HEK293 (cell line): Measurements from ENCODE around the gene MXRA8.

Source experiments
- CTCF ChIA-PET: fragments of 350-600 bp; formaldehyde crosslinking; extraction: SDS; loops from one replicate; lab custom pipeline; 2021; ENCODE audit warnings: antibody characterized with exemption; lab: Yijun Ruan, JAX
- POLR2A ChIA-PET: fragments of 300-600 bp; formaldehyde crosslinking; extraction: SDS; loops from one replicate; lab custom pipeline; 2020; ENCODE audit warnings: antibody characterized with exemption, inconsistent platforms; lab: Yijun Ruan, JAX
- H3K27ac ChIP-seq: fragments of 200-500 bp; sonication (Bioruptor generic); 2 replicates; pipeline ENCODE4 v1.5.1; 2014; ENCODE audit warnings: low read depth, low read length, control low read depth, inconsistent platforms; ENCODE audit errors: extremely low read depth
- H3K36me3 ChIP-seq, 2 experiments: fragments of 200-500 bp in 1 of 2; sonication (Bioruptor generic) in 1 of 2; 1 replicate in 1 of 2; 2 replicates in 1 of 2; pipeline ENCODE4 v1.5.1; 2014 to 2017; ENCODE audit warnings: inconsistent platforms in 2 of 2, low read length in 2 of 2; ENCODE audit not compliant: control insufficient read depth in 2 of 2, insufficient read depth in 1 of 2
- H3K4me1 ChIP-seq: fragments of 200-500 bp; sonication (Bioruptor generic); 2 replicates; pipeline ENCODE4 v1.5.1; 2014; ENCODE audit warnings: mild to moderate bottlenecking, low read length, inconsistent platforms; ENCODE audit not compliant: control insufficient read depth, insufficient read depth
- H3K4me3 ChIP-seq: 2 replicates; pipeline ENCODE4 v1.5.1; 2011; ENCODE audit warnings: low read depth, mild to moderate bottlenecking, control low read depth, low read length, moderate library complexity
- H3K9me3 ChIP-seq: fragments of 200-500 bp; sonication (Bioruptor generic); 2 replicates; pipeline ENCODE4 v1.5.1; 2014; ENCODE audit warnings: low read depth, low read length, inconsistent platforms; ENCODE audit not compliant: control insufficient read depth, insufficient read depth
- KLF1 ChIP-seq: fragments of 450-650 bp; formaldehyde crosslinking; IDR thresholded peaks from 2 replicates; pipeline ENCODE4 v1.5.1; 2016; ENCODE audit warnings: missing biosample characterization, missing genetic modification characterization
- KLF16 ChIP-seq: fragments of 450-650 bp; formaldehyde crosslinking; IDR thresholded peaks from 2 replicates; pipeline ENCODE4 v1.5.1; 2017; ENCODE audit warnings: missing biosample characterization, missing genetic modification characterization
- PRDM1 ChIP-seq: fragments of 450-650 bp; formaldehyde crosslinking; IDR thresholded peaks from 2 replicates; pipeline ENCODE4; 2016; ENCODE audit warnings: missing biosample characterization, missing genetic modification characterization
- SCRT2 ChIP-seq: fragments of 450-650 bp; formaldehyde crosslinking; IDR thresholded peaks from 2 replicates; pipeline ENCODE4 v1.5.1; 2016; ENCODE audit warnings: missing biosample characterization, missing genetic modification characterization
- ZBTB20 ChIP-seq: fragments of 450-650 bp; formaldehyde crosslinking; IDR thresholded peaks from 2 replicates; pipeline ENCODE4 v1.5.1; 2016; ENCODE audit warnings: missing biosample characterization, missing genetic modification characterization
- ZBTB48 ChIP-seq: fragments of 450-650 bp; formaldehyde crosslinking; IDR thresholded peaks from 2 replicates; pipeline ENCODE4 v1.5.1; 2016; ENCODE audit warnings: missing biosample characterization, missing genetic modification characterization
- ZFP3 ChIP-seq: fragments of 450-650 bp; formaldehyde crosslinking; IDR thresholded peaks from 2 replicates; pipeline ENCODE4 v1.5.1; 2016; ENCODE audit warnings: low read depth, missing biosample characterization, missing genetic modification characterization
- ZNF16 ChIP-seq: fragments of 450-650 bp; formaldehyde crosslinking; IDR thresholded peaks from 2 replicates; pipeline ENCODE4 v1.5.1; 2016; ENCODE audit warnings: low read depth, missing biosample characterization, missing genetic modification characterization
- ZNF174 ChIP-seq: fragments of 450-650 bp; formaldehyde crosslinking; IDR thresholded peaks from 2 replicates; pipeline ENCODE4 v1.5.0; 2017; ENCODE audit warnings: missing biosample characterization, mild to moderate bottlenecking, missing genetic modification characterization
- ZNF184 ChIP-seq: fragments of 450-650 bp; IDR thresholded peaks from 2 replicates; pipeline ENCODE4 v1.5.1; 2018; ENCODE audit warnings: missing biosample characterization, mild to moderate bottlenecking, missing genetic modification characterization
- ZNF23 ChIP-seq: fragments of 450-650 bp; formaldehyde crosslinking; IDR thresholded peaks from 2 replicates; pipeline ENCODE4 v1.5.1; 2016; ENCODE audit warnings: missing biosample characterization, missing genetic modification characterization, borderline replicate concordance
- ZNF341 ChIP-seq: fragments of 450-650 bp; formaldehyde crosslinking; IDR thresholded peaks from 2 replicates; pipeline ENCODE4; 2016; ENCODE audit warnings: low read depth, missing biosample characterization, missing genetic modification characterization
- ZNF366 ChIP-seq: fragments of 450-650 bp; formaldehyde crosslinking; conservative IDR thresholded peaks from 2 replicates; pipeline ENCODE4 v1.5.1; 2016; ENCODE audit warnings: missing biosample characterization, missing genetic modification characterization
- ZNF394 ChIP-seq: fragments of 450-650 bp; formaldehyde crosslinking; IDR thresholded peaks from 2 replicates; pipeline ENCODE4 v1.5.1; 2016; ENCODE audit warnings: missing biosample characterization, missing genetic modification characterization, mild to moderate bottlenecking, moderate library complexity, borderline replicate concordance
- ZNF48 ChIP-seq: fragments of 450-650 bp; formaldehyde crosslinking; IDR thresholded peaks from 2 replicates; pipeline ENCODE4 v1.5.1; 2016; ENCODE audit warnings: missing biosample characterization, missing genetic modification characterization
- ZNF549 ChIP-seq: fragments of 450-650 bp; IDR thresholded peaks from 2 replicates; pipeline ENCODE4 v1.5.1; 2018; ENCODE audit warnings: missing biosample characterization, missing genetic modification characterization, mild to moderate bottlenecking, inconsistent platforms, moderate library complexity
- ZNF555 ChIP-seq: fragments of 450-650 bp; formaldehyde crosslinking; conservative IDR thresholded peaks from 2 replicates; pipeline ENCODE4 v1.5.1; 2017; ENCODE audit warnings: missing biosample characterization, mild to moderate bottlenecking, missing genetic modification characterization, inconsistent platforms
- ZNF626 ChIP-seq: fragments of 450-650 bp; sonication (Bioruptor Pico); formaldehyde crosslinking; IDR thresholded peaks from 2 replicates; pipeline ENCODE4 v1.5.1; 2018; ENCODE audit warnings: missing biosample characterization, missing genetic modification characterization, inconsistent platforms
- ZNF654 ChIP-seq: fragments of 450-650 bp; formaldehyde crosslinking; IDR thresholded peaks from 2 replicates; pipeline ENCODE4 v1.5.1; 2016; ENCODE audit warnings: low read depth, missing biosample characterization, missing genetic modification characterization
- ZNF791 ChIP-seq: fragments of 450-650 bp; formaldehyde crosslinking; IDR thresholded peaks from 2 replicates; pipeline ENCODE4 v1.5.1; 2016; ENCODE audit warnings: missing biosample characterization, missing genetic modification characterization
- ZNF830 ChIP-seq: fragments of 450-650 bp; IDR thresholded peaks from 2 replicates; pipeline ENCODE4 v1.5.0; 2018; ENCODE audit warnings: missing biosample characterization, missing genetic modification characterization, low read depth, mild to moderate bottlenecking, moderate library complexity
- ZNF843 ChIP-seq: fragments of 450-650 bp; formaldehyde crosslinking; IDR thresholded peaks from 2 replicates; pipeline ENCODE4 v1.5.1; 2016; ENCODE audit warnings: missing biosample characterization, missing genetic modification characterization
- TF ChIP-seq, protein P1 (sequence below): fragments of 450-650 bp; formaldehyde crosslinking; IDR thresholded peaks from 2 replicates; pipeline ENCODE4 v1.5.1; 2016; ENCODE audit warnings: missing biosample characterization, missing genetic modification characterization
- TF ChIP-seq, protein P2 (sequence below): fragments of 450-650 bp; formaldehyde crosslinking; IDR thresholded peaks from 2 replicates; pipeline ENCODE4 v1.5.1; 2016; ENCODE audit warnings: missing biosample characterization, missing genetic modification characterization
- TF ChIP-seq, protein P3 (sequence below): fragments of 450-650 bp; formaldehyde crosslinking; IDR thresholded peaks from 2 replicates; pipeline ENCODE4 v1.5.1; 2016; ENCODE audit warnings: missing biosample characterization, missing genetic modification characterization
- TF ChIP-seq, protein P4 (sequence below): fragments of 450-650 bp; formaldehyde crosslinking; IDR thresholded peaks from 2 replicates; pipeline ENCODE4 v1.5.1; 2017; ENCODE audit warnings: missing biosample characterization, missing genetic modification characterization
- TF ChIP-seq, protein P5 (sequence below): fragments of 450-650 bp; formaldehyde crosslinking; IDR thresholded peaks from 2 replicates; pipeline ENCODE4 v1.5.1; 2016; ENCODE audit warnings: missing biosample characterization, missing genetic modification characterization, borderline replicate concordance

MXRA8 gene

DNA sequence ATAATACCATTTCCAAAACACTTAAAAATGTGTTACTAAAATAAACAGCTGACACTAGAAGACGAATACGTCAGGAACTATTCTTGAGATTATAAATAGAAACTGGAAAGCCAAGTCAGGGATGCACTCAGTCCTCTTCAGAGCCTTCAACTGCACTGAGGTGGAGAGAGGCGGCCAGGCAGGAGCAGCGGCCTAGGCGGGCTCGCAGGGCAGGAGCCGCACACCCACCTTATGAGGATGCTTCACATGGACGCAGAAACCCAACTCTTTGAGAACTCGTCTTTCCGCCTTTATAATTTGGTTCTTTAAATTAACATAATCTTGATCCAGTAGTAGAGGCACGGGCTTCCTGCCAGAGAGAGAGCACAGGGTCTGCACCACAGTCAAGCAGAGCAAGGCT, 36.8 kb upstream of the MXRA8 start (continued):
- TF ChIP-seq, protein P1, sequence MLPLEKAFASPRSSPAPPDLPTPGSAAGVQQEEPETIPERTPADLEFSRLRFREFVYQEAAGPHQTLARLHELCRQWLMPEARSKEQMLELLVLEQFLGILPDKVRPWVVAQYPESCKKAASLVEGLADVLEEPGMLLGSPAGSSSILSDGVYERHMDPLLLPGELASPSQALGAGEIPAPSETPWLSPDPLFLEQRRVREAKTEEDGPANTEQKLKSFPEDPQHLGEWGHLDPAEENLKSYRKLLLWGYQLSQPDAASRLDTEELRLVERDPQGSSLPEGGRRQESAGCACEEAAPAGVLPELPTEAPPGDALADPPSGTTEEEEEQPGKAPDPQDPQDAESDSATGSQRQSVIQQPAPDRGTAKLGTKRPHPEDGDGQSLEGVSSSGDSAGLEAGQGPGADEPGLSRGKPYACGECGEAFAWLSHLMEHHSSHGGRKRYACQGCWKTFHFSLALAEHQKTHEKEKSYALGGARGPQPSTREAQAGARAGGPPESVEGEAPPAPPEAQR (tag by site-specific recombination): no peak

DNA sequence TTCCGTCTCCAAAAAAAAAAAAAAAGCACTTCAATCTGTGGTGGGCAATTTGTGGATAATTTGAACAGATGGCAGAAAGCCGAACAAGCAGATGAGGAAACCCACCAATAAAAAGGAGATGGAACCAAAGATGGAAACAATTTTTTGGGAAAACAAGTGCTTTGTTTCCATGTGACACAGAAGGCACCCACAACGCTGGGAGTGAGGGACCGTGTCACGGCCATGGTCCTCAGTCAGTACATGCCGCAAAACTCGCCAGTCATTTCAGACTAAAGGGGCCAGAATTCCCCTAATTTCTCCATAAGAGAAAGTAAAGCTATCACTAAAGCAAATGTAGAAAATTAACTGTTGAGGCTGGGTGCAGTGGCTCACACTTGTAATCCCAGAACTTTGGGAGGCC, 35.8 kb upstream of the MXRA8 start:
- H3K4me1 ChIP-seq: no peaks in the 10 kb centered on the region
- POLR2A ChIA-PET: interaction anchor here (0.6 kb wide), 1 partner anchor 16 kb away, joined by 5 read pairs; no protein-coding TSS in a partner anchor

DNA sequence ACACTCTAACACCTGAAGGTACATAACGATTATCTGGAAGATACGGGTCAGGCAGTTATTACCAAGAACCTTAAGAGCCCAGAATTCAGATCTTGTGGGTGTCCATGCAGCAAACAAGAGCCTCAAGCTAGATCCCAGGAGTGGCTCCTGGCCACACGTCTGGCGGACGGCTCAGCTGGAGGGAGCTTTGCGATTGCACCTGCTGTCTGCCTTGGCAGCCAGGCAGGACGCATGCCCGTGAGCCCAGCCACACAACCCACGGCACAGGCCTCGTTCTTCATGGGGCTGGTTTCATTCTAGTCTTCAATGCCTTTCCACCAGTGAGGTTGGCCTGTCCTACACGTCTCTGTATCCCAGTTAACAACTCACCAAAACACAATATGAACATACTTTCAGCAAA, 35.1 kb upstream of the MXRA8 start:
- Histone ChIP-seq H3K4me1 (no peaks in the 10 kb centered on the region), H3K27ac (no peak overlapping the region), H3K4me3 (no peak overlapping the region), H3K36me3 (peaks cover 68 to 99% of the 10 kb centered on the region in 2 experiments), H3K9me3 (no peaks in the 10 kb centered on the region)
- POLR2A ChIA-PET: interaction anchor here (0.8 kb wide), 1 partner anchor 18 kb away, joined by 3 read pairs; the partner anchor contains the start of gene AURKAIP1
- CTCF ChIA-PET: interaction anchor here (1.8 kb wide), 1 partner anchor 18 kb away, joined by 5 read pairs; the partner anchor contains the start of gene AURKAIP1
- TF ChIP-seq ZNF830 (tag by site-specific recombination): no peak
- TF ChIP-seq, protein P2, sequence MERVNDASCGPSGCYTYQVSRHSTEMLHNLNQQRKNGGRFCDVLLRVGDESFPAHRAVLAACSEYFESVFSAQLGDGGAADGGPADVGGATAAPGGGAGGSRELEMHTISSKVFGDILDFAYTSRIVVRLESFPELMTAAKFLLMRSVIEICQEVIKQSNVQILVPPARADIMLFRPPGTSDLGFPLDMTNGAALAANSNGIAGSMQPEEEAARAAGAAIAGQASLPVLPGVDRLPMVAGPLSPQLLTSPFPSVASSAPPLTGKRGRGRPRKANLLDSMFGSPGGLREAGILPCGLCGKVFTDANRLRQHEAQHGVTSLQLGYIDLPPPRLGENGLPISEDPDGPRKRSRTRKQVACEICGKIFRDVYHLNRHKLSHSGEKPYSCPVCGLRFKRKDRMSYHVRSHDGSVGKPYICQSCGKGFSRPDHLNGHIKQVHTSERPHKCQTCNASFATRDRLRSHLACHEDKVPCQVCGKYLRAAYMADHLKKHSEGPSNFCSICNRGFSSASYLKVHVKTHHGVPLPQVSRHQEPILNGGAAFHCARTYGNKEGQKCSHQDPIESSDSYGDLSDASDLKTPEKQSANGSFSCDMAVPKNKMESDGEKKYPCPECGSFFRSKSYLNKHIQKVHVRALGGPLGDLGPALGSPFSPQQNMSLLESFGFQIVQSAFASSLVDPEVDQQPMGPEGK (tag by site-specific recombination): no peak
- TF ChIP-seq ZBTB20 (tag by site-specific recombination): no peak
- TF ChIP-seq ZNF174 (tag by site-specific recombination): no peak
- no peak for TF ChIP-seq ZNF555
- TF ChIP-seq, protein P3, sequence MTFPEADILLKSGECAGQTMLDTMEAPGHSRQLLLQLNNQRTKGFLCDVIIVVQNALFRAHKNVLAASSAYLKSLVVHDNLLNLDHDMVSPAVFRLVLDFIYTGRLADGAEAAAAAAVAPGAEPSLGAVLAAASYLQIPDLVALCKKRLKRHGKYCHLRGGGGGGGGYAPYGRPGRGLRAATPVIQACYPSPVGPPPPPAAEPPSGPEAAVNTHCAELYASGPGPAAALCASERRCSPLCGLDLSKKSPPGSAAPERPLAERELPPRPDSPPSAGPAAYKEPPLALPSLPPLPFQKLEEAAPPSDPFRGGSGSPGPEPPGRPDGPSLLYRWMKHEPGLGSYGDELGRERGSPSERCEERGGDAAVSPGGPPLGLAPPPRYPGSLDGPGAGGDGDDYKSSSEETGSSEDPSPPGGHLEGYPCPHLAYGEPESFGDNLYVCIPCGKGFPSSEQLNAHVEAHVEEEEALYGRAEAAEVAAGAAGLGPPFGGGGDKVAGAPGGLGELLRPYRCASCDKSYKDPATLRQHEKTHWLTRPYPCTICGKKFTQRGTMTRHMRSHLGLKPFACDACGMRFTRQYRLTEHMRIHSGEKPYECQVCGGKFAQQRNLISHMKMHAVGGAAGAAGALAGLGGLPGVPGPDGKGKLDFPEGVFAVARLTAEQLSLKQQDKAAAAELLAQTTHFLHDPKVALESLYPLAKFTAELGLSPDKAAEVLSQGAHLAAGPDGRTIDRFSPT (tag by site-specific recombination): no peak
- no peak for TF ChIP-seq PRDM1 (tag by site-specific recombination)

More for the DNA sequence above, 35.8 kb upstream of the MXRA8 start:
- Histone ChIP-seq H3K9me3 (no peaks in the 10 kb centered on the region), H3K4me3 (no peak overlapping the region), H3K36me3 (peaks cover 61 to 93% of the 10 kb centered on the region in 2 experiments), H3K27ac (no peak overlapping the region)
- CTCF ChIA-PET: interaction anchor here (0.6 to 1.8 kb wide), 2 partner anchors 19 to 46 kb away, joined by 3 to 5 read pairs; partner anchors contain the start of gene AURKAIP1
- TF ChIP-seq ZNF341 (tag by site-specific recombination): no peak
- no peak for TF ChIP-seq KLF1 (tag by site-specific recombination)
- TF ChIP-seq ZNF184 (tag by site-specific recombination): no peak
- TF ChIP-seq ZFP3 (tag by site-specific recombination): no peak
- no peak for TF ChIP-seq ZNF626 (tag by site-specific recombination)
- TF ChIP-seq ZNF394 (tag by site-specific recombination): no peak
- no peak for TF ChIP-seq ZNF654 (tag by site-specific recombination)
- TF ChIP-seq ZNF16 (tag by site-specific recombination): no peak
- no peak for TF ChIP-seq ZNF23 (tag by site-specific recombination)
- TF ChIP-seq, protein P2 (tag by site-specific recombination): no peak
- no peak for TF ChIP-seq ZNF843 (tag by site-specific recombination)
- TF ChIP-seq ZNF366 (tag by site-specific recombination): no peak
- TF ChIP-seq ZNF48 (tag by site-specific recombination): no peak
- no peak for TF ChIP-seq ZNF791 (tag by site-specific recombination)
- TF ChIP-seq SCRT2 (tag by site-specific recombination): no peak
- TF ChIP-seq, protein P4, sequence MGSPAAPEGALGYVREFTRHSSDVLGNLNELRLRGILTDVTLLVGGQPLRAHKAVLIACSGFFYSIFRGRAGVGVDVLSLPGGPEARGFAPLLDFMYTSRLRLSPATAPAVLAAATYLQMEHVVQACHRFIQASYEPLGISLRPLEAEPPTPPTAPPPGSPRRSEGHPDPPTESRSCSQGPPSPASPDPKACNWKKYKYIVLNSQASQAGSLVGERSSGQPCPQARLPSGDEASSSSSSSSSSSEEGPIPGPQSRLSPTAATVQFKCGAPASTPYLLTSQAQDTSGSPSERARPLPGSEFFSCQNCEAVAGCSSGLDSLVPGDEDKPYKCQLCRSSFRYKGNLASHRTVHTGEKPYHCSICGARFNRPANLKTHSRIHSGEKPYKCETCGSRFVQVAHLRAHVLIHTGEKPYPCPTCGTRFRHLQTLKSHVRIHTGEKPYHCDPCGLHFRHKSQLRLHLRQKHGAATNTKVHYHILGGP: no peak
- TF ChIP-seq ZBTB48: no peak
- TF ChIP-seq ZNF549 (tag by site-specific recombination): no peak
- TF ChIP-seq KLF16: no peak
- TF ChIP-seq, protein P5, sequence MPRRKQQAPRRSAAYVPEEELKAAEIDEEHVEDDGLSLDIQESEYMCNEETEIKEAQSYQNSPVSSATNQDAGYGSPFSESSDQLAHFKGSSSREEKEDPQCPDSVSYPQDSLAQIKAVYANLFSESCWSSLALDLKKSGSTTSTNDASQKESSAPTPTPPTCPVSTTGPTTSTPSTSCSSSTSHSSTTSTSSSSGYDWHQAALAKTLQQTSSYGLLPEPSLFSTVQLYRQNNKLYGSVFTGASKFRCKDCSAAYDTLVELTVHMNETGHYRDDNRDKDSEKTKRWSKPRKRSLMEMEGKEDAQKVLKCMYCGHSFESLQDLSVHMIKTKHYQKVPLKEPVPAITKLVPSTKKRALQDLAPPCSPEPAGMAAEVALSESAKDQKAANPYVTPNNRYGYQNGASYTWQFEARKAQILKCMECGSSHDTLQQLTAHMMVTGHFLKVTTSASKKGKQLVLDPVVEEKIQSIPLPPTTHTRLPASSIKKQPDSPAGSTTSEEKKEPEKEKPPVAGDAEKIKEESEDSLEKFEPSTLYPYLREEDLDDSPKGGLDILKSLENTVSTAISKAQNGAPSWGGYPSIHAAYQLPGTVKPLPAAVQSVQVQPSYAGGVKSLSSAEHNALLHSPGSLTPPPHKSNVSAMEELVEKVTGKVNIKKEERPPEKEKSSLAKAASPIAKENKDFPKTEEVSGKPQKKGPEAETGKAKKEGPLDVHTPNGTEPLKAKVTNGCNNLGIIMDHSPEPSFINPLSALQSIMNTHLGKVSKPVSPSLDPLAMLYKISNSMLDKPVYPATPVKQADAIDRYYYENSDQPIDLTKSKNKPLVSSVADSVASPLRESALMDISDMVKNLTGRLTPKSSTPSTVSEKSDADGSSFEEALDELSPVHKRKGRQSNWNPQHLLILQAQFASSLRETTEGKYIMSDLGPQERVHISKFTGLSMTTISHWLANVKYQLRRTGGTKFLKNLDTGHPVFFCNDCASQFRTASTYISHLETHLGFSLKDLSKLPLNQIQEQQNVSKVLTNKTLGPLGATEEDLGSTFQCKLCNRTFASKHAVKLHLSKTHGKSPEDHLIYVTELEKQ (tag by site-specific recombination): no peak
